ENCODE results near the gene NCKAP5.

The NCKAP5 gene

DNA sequence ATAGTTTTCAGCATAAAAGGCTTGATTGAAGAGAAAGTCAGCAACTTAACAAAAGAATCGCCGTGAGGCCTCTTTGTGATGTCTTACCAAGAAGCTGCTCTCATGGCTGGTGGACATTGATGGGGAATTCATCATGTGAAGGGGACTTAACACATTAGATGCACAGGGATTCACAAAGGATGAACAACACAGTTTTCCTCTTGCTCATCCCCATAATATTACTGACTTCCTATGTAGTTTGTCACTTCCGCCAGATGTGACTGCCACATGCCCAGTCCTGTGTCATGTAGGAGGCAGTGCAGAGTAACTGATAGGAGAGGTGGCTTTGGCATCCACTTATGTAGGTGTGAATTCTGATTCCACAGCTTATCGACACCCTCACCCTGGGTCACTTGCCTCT is 665.6 kb downstream of the NCKAP5 start:
- DNase-seq (ENCODE audit: low read depth in 2 of 3, low spot score in 2 of 3): no peak

- DNase-seq (ENCODE audit: low read depth in 2 of 3, low spot score in 2 of 3): no peak
Measured at GRCh38 chr2:132901661-132902060, 666.6 kb downstream of the NCKAP5 start.

DNA sequence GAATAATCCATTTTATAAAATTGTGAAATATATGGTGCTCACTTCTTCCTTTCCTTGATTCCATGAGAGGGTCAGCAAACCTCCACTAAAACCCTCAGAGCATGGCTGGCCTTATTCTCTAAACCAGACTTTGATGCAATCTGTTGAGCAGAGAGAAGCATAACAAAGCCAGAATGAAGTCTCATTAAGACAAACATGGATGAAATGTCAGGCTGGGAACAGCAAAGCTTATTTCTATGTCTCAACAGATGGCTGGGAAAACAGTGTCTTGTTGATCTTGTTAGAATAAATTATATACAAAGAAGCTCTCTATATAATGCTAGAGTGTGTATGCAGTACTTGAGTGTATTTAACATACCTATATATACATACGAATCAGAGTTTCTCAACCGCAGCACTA is 671.2 kb downstream of the NCKAP5 start:
- DNase-seq (ENCODE audit: low read depth in 2 of 3, low spot score in 2 of 3): no peak

GRCh38 chr2:132896073-132896472 is 672.2 kb downstream of the NCKAP5 start:
- no peak for DNase-seq (ENCODE audit: low read depth in 2 of 3, low spot score in 2 of 3)

DNA sequence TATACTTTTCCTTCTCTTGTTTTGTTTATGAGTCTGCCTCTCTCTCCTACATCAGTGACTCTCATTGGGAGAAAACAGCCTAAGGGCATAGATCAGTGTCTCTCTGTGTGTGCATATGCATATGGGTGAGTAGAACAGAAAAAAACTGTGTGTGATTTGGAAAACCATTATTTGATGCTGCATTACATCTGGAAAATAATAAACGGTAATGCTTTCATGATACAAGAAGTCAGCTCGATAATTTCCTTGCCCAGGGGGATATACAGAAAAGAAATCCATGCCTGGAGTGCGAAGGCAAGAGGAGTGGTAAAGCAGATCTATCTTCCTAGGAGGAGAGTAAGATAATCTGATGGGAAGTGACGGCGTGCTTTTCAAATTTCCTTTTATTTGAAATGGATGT is 676.8 kb downstream of the NCKAP5 start:
- DNase-seq (ENCODE audit: low read depth in 2 of 3, low spot score in 2 of 3): no peak

DNA sequence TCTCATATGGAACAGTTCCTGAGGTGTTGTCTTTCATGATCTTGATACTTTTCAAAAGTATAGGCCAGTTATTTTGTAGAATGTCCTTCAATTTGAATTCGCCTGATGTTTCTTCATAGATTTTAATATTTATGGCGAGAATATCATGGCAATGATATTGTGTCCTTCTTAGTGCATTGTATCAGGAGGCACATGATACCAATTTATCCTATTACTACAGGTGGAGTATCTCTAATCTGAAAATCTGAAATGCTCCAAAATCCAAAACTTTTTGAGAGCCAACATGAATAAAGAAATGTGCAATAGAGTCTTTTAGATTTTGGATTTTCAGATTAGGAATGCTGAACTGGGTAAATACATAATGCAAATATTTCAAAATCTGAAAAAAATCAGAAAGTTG is 681.7 kb downstream of the NCKAP5 start:
- DNase-seq (ENCODE audit: low read depth in 2 of 3, low spot score in 2 of 3): no peak

DNA sequence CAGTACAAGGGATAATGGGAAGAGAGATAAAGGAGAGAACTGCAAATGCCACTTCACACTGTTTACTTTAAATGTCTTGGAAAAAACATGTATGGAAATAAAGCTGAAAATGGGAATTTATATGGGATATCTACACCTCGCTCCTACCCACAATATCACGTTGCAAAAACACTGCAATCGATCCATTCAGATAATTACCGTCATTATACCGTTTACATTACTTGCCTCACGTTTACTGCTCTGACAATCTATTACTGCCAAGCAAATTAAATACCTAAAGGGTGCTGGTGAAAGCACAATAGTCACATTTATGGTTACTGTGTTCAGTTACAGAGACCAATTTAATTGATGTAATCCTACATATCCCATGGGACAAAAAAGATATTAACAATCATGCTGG is 683.6 kb downstream of the NCKAP5 start:
- no peak for DNase-seq (ENCODE audit: low read depth in 2 of 3, low spot score in 2 of 3)

GRCh38 chr2:132884292-132884691 is 684.0 kb downstream of the NCKAP5 start:
- DNase-seq (ENCODE audit: low read depth in 2 of 3, low spot score in 2 of 3): no peak

DNA sequence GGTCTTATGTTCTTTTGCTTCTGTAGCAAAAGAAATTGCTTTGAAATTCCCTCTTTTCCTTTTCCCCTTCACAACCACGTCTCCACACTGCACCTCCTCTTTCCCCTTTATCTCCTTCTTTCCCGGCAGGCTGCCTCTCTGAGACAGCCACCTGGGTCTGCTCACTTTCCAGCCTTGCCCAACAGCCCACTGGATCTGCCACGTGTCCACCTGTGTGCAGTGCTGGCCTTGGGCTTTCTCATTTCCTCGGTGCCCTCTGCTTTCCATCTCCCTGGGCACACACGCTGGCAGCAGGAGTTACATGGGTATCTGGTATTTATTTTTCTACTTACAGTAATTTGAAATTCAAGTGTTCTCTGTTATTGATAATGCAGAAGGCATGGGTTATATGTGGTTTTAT is 684.8 kb downstream of the NCKAP5 start:
- no peak for DNase-seq (ENCODE audit: low read depth in 2 of 3, low spot score in 2 of 3)

DNA sequence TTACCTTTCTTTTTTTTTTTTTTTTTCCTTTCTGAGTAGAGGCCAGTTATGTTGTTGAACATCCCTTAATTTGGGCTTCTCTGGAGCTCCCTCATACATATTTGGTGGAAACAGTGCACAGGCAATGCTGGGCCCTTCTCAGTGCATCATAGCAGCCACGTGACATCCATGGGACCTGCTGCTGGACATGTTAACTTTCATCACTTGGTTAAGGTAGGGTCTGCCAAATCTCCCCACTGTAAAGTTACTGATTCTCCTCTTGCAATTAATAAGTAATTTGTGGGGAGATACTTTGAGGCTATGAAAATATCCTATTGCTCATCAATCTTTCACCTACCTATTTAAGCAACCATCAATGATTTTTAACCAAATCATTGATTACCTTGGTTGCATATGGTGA is 686.7 kb downstream of the NCKAP5 start:
- no peak for DNase-seq (ENCODE audit: low read depth in 2 of 3, low spot score in 2 of 3)

DNA sequence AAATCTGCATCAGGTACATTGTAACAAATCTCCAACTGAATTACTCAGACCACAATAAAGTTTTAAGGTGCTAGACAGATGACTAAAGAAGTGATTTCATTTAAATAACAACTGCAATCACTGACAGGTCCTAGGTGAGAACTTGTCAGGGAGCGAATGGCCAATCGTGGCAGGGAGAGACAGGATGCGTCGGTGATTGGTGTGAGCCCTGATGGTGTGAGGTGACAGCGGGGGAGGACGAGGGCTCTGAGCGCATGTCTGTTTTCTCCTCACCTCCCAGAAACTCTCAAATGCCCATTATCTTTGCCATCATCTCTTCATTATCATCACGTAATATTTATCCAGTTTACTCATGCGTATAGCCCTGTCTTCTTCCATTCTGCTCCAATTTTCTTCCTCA is 690.3 kb downstream of the NCKAP5 start:
- no peak for DNase-seq (ENCODE audit: low read depth in 2 of 3, low spot score in 2 of 3)

- DNase-seq (ENCODE audit: low read depth in 2 of 3, low spot score in 2 of 3): no peak
Measured at GRCh38 chr2:132876745-132877391, 691.4 kb downstream of the NCKAP5 start.

DNA sequence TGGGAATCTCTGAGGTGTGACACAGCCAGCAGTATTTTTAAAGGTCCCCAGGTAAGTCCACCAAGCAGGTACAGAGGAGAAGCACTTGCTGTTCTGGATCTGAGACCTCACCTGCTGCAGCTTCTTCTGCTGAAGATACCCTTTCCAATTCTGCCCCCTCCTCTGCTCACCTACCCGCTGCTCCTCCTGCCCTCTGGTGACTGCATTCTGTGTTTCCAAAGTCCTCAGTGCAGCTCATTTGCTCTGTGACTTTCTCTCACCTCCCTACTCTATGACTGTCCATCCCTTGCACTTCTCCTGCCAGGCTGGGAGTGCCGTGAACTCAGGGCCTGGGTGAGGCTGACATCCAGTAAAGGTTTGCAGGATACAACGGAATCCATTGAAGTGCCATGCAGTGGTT is 693.1 kb downstream of the NCKAP5 start:
- no peak for DNase-seq (ENCODE audit: low read depth in 2 of 3, low spot score in 2 of 3)

DNA sequence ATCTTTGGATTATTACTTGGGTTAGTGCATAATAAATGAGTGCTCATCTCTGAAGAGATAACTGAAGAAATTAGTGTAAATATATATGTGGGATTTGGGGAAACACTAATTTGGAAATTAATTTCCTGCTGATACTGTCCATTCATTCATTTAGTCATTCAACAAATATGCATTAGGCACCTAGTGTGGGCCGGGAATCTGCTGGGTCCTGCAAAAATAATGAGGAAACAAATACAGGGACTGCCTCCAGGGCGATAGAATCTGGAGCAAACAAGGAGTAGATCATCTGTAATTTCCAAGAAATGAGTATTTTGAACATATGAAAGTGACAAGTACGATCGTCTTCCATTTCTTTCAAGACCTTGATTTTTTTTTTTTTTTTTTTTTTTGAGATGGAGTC is 694.5 kb downstream of the NCKAP5 start:
- DNase-seq (ENCODE audit: low read depth in 2 of 3, low spot score in 2 of 3): no peak

DNA sequence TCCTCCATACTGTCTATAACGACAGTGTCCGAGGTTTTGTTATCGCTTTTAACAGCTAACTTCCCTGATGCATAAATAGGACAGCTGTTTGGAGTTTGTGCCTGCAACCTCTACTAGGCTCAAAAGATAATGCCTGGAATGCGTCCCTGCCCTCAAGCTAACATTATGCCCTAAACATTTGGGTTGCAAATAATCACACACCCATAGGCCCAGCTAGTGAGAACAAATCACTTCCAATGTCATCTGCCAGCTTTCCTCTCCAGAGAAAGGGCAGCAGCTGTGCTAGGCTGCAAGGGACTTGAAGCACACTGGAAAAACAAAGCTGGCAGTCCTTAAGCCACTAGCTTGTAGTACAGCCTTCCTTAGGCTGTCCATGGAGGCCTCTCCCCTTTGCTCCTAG is 696.4 kb downstream of the NCKAP5 start:
- DNase-seq (ENCODE audit: low read depth in 2 of 3, low spot score in 2 of 3): no peak

DNA sequence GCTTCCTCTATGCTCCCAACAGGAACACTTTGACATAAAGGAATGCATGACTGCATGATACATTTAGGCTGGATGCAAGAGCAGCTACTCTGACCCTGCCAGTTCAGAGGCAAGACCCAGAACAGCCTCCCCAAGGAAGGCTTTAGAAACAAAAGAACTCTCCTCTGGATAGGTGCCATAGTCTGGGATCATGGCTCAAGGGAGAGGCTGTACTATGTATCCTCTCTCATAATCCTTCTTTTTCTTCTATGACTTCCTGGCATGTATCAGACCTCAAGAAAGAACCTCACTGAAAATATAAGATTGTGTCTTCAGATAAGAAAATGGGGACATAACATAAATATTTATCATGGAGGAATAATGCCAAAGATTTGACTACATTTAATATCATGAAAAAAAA is 704.3 kb downstream of the NCKAP5 start:
- DNase-seq (ENCODE audit: low read depth in 2 of 3, low spot score in 2 of 3): no peak

GRCh38 chr2:132860220-132860619 is 708.0 kb downstream of the NCKAP5 start:
- no peak for DNase-seq (ENCODE audit: low read depth in 2 of 3, low spot score in 2 of 3)

DNA sequence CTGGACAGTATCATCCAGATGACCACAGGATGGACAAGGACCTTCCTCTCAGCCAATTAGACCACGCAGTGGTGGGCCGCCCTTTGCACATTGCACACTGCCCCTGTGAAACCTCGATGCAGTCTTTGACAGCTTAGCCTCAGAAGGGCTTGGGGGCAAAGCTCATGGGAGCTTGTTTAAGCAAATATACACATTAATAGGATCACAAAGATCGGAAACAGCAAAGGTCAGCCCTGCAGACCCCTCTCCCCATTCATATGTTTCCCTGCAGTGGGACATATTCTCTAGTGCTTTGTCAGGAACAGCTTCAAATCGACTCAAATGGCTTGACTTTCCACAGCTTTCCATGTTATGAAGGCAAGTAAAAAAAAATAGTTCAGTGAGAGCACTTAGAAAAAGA is 708.7 kb downstream of the NCKAP5 start:
- no peak for DNase-seq (ENCODE audit: low read depth in 2 of 3, low spot score in 2 of 3)

DNA sequence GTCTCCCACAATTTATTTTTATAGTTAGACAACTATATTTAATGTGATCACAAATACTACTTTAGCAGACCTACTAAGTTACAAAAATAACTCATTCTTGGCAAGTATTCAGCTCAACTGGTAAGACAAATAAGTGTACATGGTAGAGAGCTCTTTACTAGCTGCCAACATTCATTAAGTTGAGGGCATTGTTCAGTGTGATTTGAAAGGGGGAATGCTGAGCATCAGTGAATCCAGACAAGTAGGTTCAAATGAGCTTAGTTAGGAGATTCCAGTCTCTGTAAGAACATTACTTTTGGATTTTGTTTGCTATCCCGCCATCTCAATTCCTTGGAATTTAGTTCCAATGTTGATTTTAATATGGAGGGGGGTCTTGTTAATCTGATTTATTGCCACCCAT is 710.9 kb downstream of the NCKAP5 start:
- DNase-seq (ENCODE audit: low read depth in 2 of 3, low spot score in 2 of 3): no peak

DNA sequence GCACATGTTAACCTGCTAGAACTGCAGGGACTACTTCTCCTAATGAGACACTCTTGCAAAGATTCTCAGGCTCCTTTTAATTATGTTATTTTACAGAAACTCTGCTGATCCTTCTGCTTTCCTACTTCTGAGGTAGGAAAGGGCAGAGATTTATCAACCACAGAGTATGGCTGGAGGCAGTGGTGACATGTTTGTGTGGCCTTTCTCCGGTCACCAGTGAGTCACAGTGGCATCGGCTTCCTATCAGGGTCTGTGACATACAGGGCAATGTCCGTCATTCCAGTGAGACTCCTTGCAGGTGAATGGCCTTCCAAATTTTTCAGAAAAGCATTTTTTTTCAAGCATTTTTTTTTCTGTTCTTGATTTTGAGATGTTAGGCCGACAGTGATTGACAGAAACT is 717.6 kb downstream of the NCKAP5 start:
- DNase-seq (ENCODE audit: low read depth in 2 of 3, low spot score in 2 of 3): no peak

GRCh38 chr2:132849118-132849517 is 719.1 kb downstream of the NCKAP5 start:
- DNase-seq (ENCODE audit: low read depth in 2 of 3, low spot score in 2 of 3): no peak

DNA sequence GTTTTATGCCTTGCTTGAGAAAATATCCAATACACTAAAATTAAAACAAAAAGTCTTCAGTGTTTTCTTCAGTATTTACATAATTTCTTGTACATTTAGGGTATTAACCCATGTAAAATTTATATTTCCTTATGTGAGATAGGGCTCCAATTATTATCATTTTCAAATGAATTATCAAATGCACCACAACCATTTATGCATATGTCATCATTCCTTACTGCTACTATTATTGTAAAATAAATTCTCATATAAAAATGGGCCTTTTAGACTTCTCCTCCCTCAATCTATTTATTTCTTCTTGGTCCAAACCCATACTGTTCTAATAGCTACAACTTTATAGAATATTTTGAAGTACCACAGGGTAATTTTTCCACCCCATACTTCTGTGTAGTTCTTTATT is 722.9 kb downstream of the NCKAP5 start:
- no peak for DNase-seq (ENCODE audit: low read depth in 2 of 3, low spot score in 2 of 3)

DNA sequence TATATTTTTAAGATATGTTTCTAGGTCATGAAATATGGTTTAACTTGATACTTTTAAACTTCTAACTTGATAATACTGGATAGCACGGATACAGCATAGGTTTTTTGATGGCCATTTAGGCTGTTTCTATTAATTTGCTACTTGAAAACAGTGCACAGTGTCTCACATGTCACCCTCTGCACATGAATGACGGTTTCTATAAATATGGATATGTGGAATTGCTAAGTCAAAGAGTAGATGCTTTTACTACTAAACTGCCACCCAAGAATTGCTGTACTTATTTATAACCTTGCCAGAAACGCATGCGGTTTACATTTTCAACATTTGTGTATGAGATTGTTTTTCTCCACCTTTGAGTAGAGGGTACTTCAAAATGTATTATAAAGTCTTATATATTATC is 723.7 kb downstream of the NCKAP5 start:
- no peak for DNase-seq (ENCODE audit: low read depth in 2 of 3, low spot score in 2 of 3)

- DNase-seq (ENCODE audit: low read depth in 2 of 3, low spot score in 2 of 3): no peak
Measured at GRCh38 chr2:132837769-132838168, 730.5 kb downstream of the NCKAP5 start.
